Body of pancreas (tissue), 4 donors: ENCODE results near the gene DARS1.

Source experiments
- POLR2A ChIP-seq, 3 donors: fragments of 450-650 bp; IDR thresholded peaks; one replicate each; pipeline ENCODE4 v1.6.1; 2016; ENCODE audit warnings: antibody characterized with exemption in 3 of 3, mild to moderate bottlenecking in 2 of 3
- TF ChIP-seq, protein P1 (sequence below), 7 experiments: fragments of 450-650 bp in 4 of 7; fragments of 200-600 bp in 3 of 7; sonication (generic) in 3 of 7; IDR thresholded peaks; one replicate each; pipeline ENCODE4 v1.5.1; 2016 to 2019; ENCODE audit warnings: antibody characterized with exemption in 7 of 7

DNA sequence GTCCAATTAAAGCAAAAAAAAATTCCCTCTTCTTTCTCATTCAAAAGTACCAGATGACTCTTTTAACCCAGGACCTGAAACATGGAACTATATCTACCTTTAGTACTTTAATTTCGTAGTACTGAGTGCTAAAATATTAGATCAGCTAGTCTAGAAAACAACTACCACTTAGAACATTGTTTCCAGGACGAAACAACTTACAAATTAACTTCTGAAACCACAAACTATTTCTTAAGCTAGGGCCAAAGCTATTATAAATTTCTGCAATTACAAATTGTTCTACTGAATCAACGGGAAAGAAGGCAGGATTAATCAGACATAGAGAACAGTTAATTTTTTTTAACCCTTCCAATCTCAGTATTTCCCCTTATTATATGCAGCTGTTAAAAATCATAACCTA lies 39.9 kb downstream of the DARS1 start:
- TF ChIP-seq, protein P1, sequence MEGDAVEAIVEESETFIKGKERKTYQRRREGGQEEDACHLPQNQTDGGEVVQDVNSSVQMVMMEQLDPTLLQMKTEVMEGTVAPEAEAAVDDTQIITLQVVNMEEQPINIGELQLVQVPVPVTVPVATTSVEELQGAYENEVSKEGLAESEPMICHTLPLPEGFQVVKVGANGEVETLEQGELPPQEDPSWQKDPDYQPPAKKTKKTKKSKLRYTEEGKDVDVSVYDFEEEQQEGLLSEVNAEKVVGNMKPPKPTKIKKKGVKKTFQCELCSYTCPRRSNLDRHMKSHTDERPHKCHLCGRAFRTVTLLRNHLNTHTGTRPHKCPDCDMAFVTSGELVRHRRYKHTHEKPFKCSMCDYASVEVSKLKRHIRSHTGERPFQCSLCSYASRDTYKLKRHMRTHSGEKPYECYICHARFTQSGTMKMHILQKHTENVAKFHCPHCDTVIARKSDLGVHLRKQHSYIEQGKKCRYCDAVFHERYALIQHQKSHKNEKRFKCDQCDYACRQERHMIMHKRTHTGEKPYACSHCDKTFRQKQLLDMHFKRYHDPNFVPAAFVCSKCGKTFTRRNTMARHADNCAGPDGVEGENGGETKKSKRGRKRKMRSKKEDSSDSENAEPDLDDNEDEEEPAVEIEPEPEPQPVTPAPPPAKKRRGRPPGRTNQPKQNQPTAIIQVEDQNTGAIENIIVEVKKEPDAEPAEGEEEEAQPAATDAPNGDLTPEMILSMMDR (IDR thresholded peaks at IDR 0.05) = no peak
- no peak for TF ChIP-seq POLR2A (IDR thresholded peaks at IDR 0.05)
